ENCODE data around the gene TRAK1.

The TRAK1 gene

GRCh38 chr3:42216931-42217333, 125.8 kb downstream of the TRAK1 start:
- Histone ChIP-seq H3K36me3 (ENCODE audit: insufficient read depth, low read length) (peaks cover 58% of the 10 kb centered on the region), H3K9me3 (ENCODE audit: low read length) (no peaks in the 10 kb centered on the region), H3K27me3 (ENCODE audit: insufficient read depth, low read length) (no peaks in the 10 kb centered on the region), H3K4me3 (ENCODE audit: low read length) (no peak overlapping the region), H3K4me1 (ENCODE audit: insufficient read depth, low read length) (no peaks in the 10 kb centered on the region), H2AFZ (ENCODE audit: low read depth, low read length) (no peak overlapping the region)

- Histone ChIP-seq H2AFZ (ENCODE audit: low read depth, low read length) (no peak overlapping the region), H3K27me3 (ENCODE audit: insufficient read depth, low read length) (no peaks in the 10 kb centered on the region), H3K4me3 (ENCODE audit: low read length) (no peak overlapping the region), H3K36me3 (ENCODE audit: insufficient read depth, low read length) (peaks cover 76% of the 10 kb centered on the region), H3K4me1 (ENCODE audit: insufficient read depth, low read length) (no peaks in the 10 kb centered on the region), H3K9me3 (ENCODE audit: low read length) (no peaks in the 10 kb centered on the region)
These were observed 129.4 kb downstream of the TRAK1 start for GRCh38 chr3:42220436-42221121.

GRCh38 chr3:42222942-42223693, 132.0 kb downstream of the TRAK1 start:
- Histone ChIP-seq H3K27me3 (ENCODE audit: insufficient read depth, low read length) (no peaks in the 10 kb centered on the region), H2AFZ (ENCODE audit: low read depth, low read length) (no peak overlapping the region), H3K4me3 (ENCODE audit: low read length) (no peak overlapping the region), H3K4me1 (ENCODE audit: insufficient read depth, low read length) (no peaks in the 10 kb centered on the region), H3K36me3 (ENCODE audit: insufficient read depth, low read length) (peaks cover 68% of the 10 kb centered on the region), H3K9me3 (ENCODE audit: low read length) (no peaks in the 10 kb centered on the region)

GRCh38 chr3:42224178-42224577, 133.0 kb downstream of the TRAK1 start:
- no peaks in the 10 kb centered on the region for H3K9me3 ChIP-seq (ENCODE audit: low read length)
- H3K4me1 ChIP-seq (ENCODE audit: insufficient read depth, low read length): no peaks in the 10 kb centered on the region
- H3K27me3 ChIP-seq (ENCODE audit: insufficient read depth, low read length): no peaks in the 10 kb centered on the region
- peaks cover 61% of the 10 kb centered on the region for H3K36me3 ChIP-seq (ENCODE audit: insufficient read depth, low read length)
- H2AFZ ChIP-seq (ENCODE audit: low read depth, low read length): no peak overlapping the region
- no peak overlapping the region for H3K4me3 ChIP-seq (ENCODE audit: low read length)

- H3K27me3 ChIP-seq (ENCODE audit: insufficient read depth, low read length): no peaks in the 10 kb centered on the region
- no peak overlapping the region for H2AFZ ChIP-seq (ENCODE audit: low read depth, low read length)
- no peaks in the 10 kb centered on the region for H3K9me3 ChIP-seq (ENCODE audit: low read length)
- H3K4me1 ChIP-seq (ENCODE audit: insufficient read depth, low read length): no peaks in the 10 kb centered on the region
- H3K36me3 ChIP-seq (ENCODE audit: insufficient read depth, low read length): peaks cover 58% of the 10 kb centered on the region
- no peak overlapping the region for H3K4me3 ChIP-seq (ENCODE audit: low read length)
These were observed 133.7 kb downstream of the TRAK1 start for GRCh38 chr3:42224658-42225421.

- H2AFZ ChIP-seq (ENCODE audit: low read depth, low read length): no peak overlapping the region
- H3K4me3 ChIP-seq (ENCODE audit: low read length): no peak overlapping the region
- no peaks in the 10 kb centered on the region for H3K4me1 ChIP-seq (ENCODE audit: insufficient read depth, low read length)
- H3K27me3 ChIP-seq (ENCODE audit: insufficient read depth, low read length): no peaks in the 10 kb centered on the region
- peaks cover 55% of the 10 kb centered on the region for H3K36me3 ChIP-seq (ENCODE audit: insufficient read depth, low read length)
- no peaks in the 10 kb centered on the region for H3K9me3 ChIP-seq (ENCODE audit: low read length)
These were observed 134.6 kb downstream of the TRAK1 start for GRCh38 chr3:42225486-42226363.

- no peaks in the 10 kb centered on the region for H3K4me1 ChIP-seq (ENCODE audit: insufficient read depth, low read length)
- no peaks in the 10 kb centered on the region for H3K27me3 ChIP-seq (ENCODE audit: insufficient read depth, low read length)
- no peak overlapping the region for H2AFZ ChIP-seq (ENCODE audit: low read depth, low read length)
- H3K36me3 ChIP-seq (ENCODE audit: insufficient read depth, low read length): peaks cover 48% of the 10 kb centered on the region
- H3K9me3 ChIP-seq (ENCODE audit: low read length): no peaks in the 10 kb centered on the region
- H3K4me3 ChIP-seq (ENCODE audit: low read length): no peak overlapping the region
These were observed 135.6 kb downstream of the TRAK1 start for GRCh38 chr3:42226470-42227425.

GRCh38 chr3:42228796-42229195, 137.6 kb downstream of the TRAK1 start:
- no peak overlapping the region for H3K4me3 ChIP-seq (ENCODE audit: low read length)
- no peak overlapping the region for H2AFZ ChIP-seq (ENCODE audit: low read depth, low read length)
- no peaks in the 10 kb centered on the region for H3K4me1 ChIP-seq (ENCODE audit: insufficient read depth, low read length)
- H3K9me3 ChIP-seq (ENCODE audit: low read length): no peaks in the 10 kb centered on the region
- H3K36me3 ChIP-seq (ENCODE audit: insufficient read depth, low read length): peaks cover 28% of the 10 kb centered on the region
- H3K27me3 ChIP-seq (ENCODE audit: insufficient read depth, low read length): no peaks in the 10 kb centered on the region

- Histone ChIP-seq H3K36me3 (ENCODE audit: insufficient read depth, low read length) (peaks cover 22% of the 10 kb centered on the region), H3K4me3 (ENCODE audit: low read length) (no peak overlapping the region), H3K9me3 (ENCODE audit: low read length) (no peaks in the 10 kb centered on the region), H3K27me3 (ENCODE audit: insufficient read depth, low read length) (no peaks in the 10 kb centered on the region), H2AFZ (ENCODE audit: low read depth, low read length) (no peak overlapping the region), H3K4me1 (ENCODE audit: insufficient read depth, low read length) (no peaks in the 10 kb centered on the region)
These were observed 138.2 kb downstream of the TRAK1 start for GRCh38 chr3:42229266-42229941.

- Histone ChIP-seq H3K4me1 (ENCODE audit: insufficient read depth, low read length) (no peaks in the 10 kb centered on the region), H3K36me3 (ENCODE audit: insufficient read depth, low read length) (peaks cover 15% of the 10 kb centered on the region), H2AFZ (ENCODE audit: low read depth, low read length) (no peak overlapping the region), H3K4me3 (ENCODE audit: low read length) (no peak overlapping the region), H3K9me3 (ENCODE audit: low read length) (peaks cover 3% of the 10 kb centered on the region), H3K27me3 (ENCODE audit: insufficient read depth, low read length) (no peaks in the 10 kb centered on the region)
These were observed 139.0 kb downstream of the TRAK1 start for GRCh38 chr3:42229942-42230688.

GRCh38 chr3:42230860-42231259, 139.7 kb downstream of the TRAK1 start:
- peaks cover 3% of the 10 kb centered on the region for H3K9me3 ChIP-seq (ENCODE audit: low read length)
- no peak overlapping the region for H2AFZ ChIP-seq (ENCODE audit: low read depth, low read length)
- peaks cover 7% of the 10 kb centered on the region for H3K36me3 ChIP-seq (ENCODE audit: insufficient read depth, low read length)
- no peaks in the 10 kb centered on the region for H3K27me3 ChIP-seq (ENCODE audit: insufficient read depth, low read length)
- no peaks in the 10 kb centered on the region for H3K4me1 ChIP-seq (ENCODE audit: insufficient read depth, low read length)
- no peak overlapping the region for H3K4me3 ChIP-seq (ENCODE audit: low read length)
